Measurements from ENCODE around the gene PRR29.

PRR29 gene

DNA sequence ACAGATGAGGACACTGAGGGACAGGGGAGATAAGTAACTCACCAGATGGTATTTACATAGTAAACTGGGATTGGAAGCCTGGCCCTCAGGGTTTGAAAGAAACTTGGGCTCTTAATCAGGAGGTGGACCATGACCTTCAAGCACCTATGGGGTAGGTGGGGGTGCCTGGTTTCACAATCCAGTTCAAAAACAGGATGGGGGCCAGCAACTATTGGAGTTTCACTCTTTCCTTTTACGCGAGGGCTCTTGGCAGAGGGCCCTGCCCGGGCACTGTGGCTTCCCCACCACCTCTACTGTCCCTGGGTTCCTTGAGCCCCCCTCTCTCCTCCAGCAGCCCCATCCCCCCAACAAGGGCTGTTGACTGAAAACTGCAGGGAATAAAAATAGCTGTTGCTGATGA is 11.3 kb upstream of the PRR29 start:
- TF ChIP-seq, protein P1, sequence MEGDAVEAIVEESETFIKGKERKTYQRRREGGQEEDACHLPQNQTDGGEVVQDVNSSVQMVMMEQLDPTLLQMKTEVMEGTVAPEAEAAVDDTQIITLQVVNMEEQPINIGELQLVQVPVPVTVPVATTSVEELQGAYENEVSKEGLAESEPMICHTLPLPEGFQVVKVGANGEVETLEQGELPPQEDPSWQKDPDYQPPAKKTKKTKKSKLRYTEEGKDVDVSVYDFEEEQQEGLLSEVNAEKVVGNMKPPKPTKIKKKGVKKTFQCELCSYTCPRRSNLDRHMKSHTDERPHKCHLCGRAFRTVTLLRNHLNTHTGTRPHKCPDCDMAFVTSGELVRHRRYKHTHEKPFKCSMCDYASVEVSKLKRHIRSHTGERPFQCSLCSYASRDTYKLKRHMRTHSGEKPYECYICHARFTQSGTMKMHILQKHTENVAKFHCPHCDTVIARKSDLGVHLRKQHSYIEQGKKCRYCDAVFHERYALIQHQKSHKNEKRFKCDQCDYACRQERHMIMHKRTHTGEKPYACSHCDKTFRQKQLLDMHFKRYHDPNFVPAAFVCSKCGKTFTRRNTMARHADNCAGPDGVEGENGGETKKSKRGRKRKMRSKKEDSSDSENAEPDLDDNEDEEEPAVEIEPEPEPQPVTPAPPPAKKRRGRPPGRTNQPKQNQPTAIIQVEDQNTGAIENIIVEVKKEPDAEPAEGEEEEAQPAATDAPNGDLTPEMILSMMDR (IDR thresholded peaks at IDR 0.05; ENCODE audit: low read depth, low read length), result no peak
- TF ChIP-seq EZH2phosphoT487 (IDR thresholded peaks at IDR 0.05; ENCODE audit: low read depth), result no peak
- Histone ChIP-seq H3K4me3 (ENCODE audit: low read length) (no peak overlapping the region), H3K4me1 (ENCODE audit: low read length) (peaks cover 3% of the 10 kb centered on the region; the same call in 1 of the 2 replicates), H2AFZ (ENCODE audit: low read depth, low read length) (no peak overlapping the region), H3K4me2 (ENCODE audit: low read length) (no peak overlapping the region), H3K9ac (ENCODE audit: low read length) (no peak overlapping the region), H3K9me3 (ENCODE audit: insufficient read depth, low read length) (0 out of 2 replicates have a peak, but pooled peaks cover 4% of the 10 kb centered on the region), H3K36me3 (replicated peaks; ENCODE audit: low read depth, low read length) (no peaks in the 10 kb centered on the region), H3K27ac (ENCODE audit: low read length) (no peak overlapping the region), H4K20me1 (ENCODE audit: insufficient read depth, low read length) (no peaks in the 10 kb centered on the region), H3K27me3 (ENCODE audit: low read depth, low read length) (peaks cover 18% of the 10 kb centered on the region), H3K79me2 (ENCODE audit: low read length) (no peaks in the 10 kb centered on the region)

DNA sequence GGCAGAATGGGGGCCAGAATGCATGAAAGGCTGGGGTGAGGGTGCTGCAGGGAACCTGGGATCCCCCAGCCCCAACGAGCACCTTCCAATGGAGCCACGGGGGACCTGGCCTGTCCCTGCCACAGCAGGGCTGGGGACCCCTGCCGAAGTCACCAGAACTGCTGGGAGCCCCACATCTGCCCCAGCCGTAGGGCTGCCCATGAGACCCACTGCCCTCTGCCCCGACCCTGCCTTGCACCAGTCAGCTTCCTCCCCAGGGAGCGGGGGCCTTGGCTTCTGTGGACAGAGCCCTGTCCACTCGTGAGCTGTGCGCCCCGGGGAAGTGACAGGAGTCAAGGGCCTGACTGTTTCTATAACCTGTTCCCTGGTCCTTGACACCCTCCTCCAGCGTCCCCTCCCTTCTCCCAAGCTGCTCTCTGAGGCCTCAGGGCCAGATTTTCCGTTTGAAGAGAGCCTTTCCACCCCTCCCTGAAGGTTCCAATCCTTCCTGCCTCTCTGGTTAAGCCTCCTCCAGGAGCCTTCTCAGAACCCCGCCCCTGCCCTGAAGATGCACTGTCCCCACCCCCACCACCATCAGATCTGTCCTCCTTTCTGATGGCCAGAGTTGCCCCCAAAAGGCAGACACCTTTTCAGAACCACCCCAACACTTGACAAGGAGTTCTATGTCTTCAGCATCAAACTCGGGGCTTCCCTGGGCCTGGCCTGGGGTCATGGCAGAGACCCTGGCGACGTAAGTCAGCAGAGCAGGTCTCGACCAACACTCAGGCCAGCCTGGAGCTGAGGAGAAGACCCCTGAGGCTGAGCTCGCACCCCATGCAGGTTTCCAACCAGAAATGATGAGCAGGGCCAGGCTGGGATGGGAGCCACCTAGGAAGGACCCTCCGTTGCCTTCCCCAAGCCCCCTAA is 10.7 kb upstream of the PRR29 start:
- Histone ChIP-seq H3K36me3 (replicated peaks; ENCODE audit: low read depth, low read length) (no peaks in the 10 kb centered on the region), H3K9ac (ENCODE audit: low read length) (no peak overlapping the region), H3K4me2 (ENCODE audit: low read length) (no peak overlapping the region), H4K20me1 (ENCODE audit: insufficient read depth, low read length) (no peaks in the 10 kb centered on the region), H3K4me1 (ENCODE audit: low read length) (peaks cover 3% of the 10 kb centered on the region; the same call in 1 of the 2 replicates), H3K4me3 (ENCODE audit: low read length) (no peak overlapping the region), H3K9me3 (ENCODE audit: insufficient read depth, low read length) (no peaks in the 10 kb centered on the region), H2AFZ (ENCODE audit: low read depth, low read length) (no peak overlapping the region), H3K27me3 (ENCODE audit: low read depth, low read length) (peaks cover 24% of the 10 kb centered on the region), H3K79me2 (ENCODE audit: low read length) (no peaks in the 10 kb centered on the region), H3K27ac (ENCODE audit: low read length) (no peak overlapping the region)
- TF ChIP-seq, protein P1 (IDR thresholded peaks at IDR 0.05; ENCODE audit: low read depth, low read length), result no peak
- no peak for TF ChIP-seq EZH2phosphoT487 (IDR thresholded peaks at IDR 0.05; ENCODE audit: low read depth)

DNA sequence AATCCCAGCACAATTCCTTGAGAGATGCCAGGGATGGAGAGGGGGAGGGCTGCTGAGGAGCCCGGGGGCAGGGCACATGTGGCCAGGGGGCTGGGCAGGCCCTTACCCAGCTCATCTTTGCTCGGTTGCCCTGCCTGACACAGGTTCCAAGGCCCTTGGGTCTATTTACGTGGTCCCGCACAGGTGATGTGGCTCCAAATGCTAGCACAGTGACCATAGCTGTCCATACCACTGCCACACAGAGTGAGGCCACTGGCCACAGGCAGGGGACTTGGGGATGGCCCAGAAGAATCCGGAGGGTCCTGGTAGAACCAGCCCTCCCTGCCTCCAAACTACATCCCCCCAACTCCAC is 10.0 kb upstream of the PRR29 start:
- H2AFZ ChIP-seq (ENCODE audit: low read depth, low read length), result no peak overlapping the region
- no peak overlapping the region for H3K4me3 ChIP-seq (ENCODE audit: low read length)
- H3K4me1 ChIP-seq (ENCODE audit: low read length), result peaks cover 3% of the 10 kb centered on the region; the same call in 1 of the 2 replicates
- H3K36me3 ChIP-seq (replicated peaks; ENCODE audit: low read depth, low read length), result no peaks in the 10 kb centered on the region
- H3K27ac ChIP-seq (ENCODE audit: low read length), result no peak overlapping the region
- no peak for TF ChIP-seq EZH2phosphoT487 (IDR thresholded peaks at IDR 0.05; ENCODE audit: low read depth)
- TF ChIP-seq, protein P1 (IDR thresholded peaks at IDR 0.05; ENCODE audit: low read depth, low read length), result no peak
- no peaks in the 10 kb centered on the region for H4K20me1 ChIP-seq (ENCODE audit: insufficient read depth, low read length)
- peaks cover 28% of the 10 kb centered on the region for H3K27me3 ChIP-seq (ENCODE audit: low read depth, low read length)
- no peak overlapping the region for H3K9ac ChIP-seq (ENCODE audit: low read length)
- H3K9me3 ChIP-seq (ENCODE audit: insufficient read depth, low read length), result no peaks in the 10 kb centered on the region
- H3K79me2 ChIP-seq (ENCODE audit: low read length), result no peaks in the 10 kb centered on the region
- no peak overlapping the region for H3K4me2 ChIP-seq (ENCODE audit: low read length)

DNA sequence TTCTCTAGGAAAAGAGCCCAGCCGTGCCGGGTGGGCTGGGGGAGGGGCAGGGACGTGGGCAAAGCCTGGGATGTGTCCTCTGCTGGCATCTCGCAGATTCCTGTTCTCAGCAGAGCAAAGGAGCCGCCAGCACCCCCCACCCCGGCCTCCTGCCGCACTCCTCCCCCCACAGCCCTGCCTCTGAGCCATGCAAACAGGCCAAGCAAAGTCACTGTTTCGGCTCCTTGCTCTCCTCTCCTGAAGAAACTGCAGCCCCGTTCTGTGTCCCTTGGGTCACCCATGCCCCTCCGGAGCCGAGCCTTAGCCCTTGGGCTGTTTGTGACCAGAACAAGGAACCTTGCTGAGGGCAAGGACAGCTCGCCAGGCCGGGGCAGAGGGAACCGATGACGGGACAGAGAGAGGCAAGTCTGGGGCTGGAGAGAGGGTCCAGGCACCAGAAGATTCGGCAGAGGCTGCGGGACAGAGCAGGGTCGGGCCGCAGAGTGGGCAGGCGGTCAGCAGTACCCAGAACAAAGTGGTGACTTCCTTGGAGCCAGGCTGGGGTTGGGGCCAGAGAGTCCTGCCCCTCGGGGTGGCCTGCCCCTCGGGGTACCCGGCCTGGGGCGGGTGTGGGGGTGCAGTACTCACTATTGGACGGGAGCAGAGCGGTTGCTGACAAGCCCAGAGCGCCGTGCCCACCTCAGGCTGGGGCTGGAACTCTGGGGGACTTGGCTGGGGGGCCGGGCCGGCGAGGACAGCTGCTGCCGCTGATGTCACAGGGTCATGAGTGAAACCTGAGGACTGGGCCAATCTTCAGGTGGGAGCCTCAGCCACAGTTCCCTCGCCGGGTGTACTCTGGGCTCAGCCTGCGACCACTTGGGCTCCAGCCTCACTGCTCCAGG is 9.2 kb upstream of the PRR29 start:
- Histone ChIP-seq H3K9ac (ENCODE audit: low read length) (no peak overlapping the region), H4K20me1 (ENCODE audit: insufficient read depth, low read length) (no peaks in the 10 kb centered on the region), H3K4me1 (ENCODE audit: low read length) (peaks cover 3% of the 10 kb centered on the region; the same call in 1 of the 2 replicates), H3K36me3 (replicated peaks; ENCODE audit: low read depth, low read length) (no peaks in the 10 kb centered on the region), H3K4me2 (ENCODE audit: low read length) (no peak overlapping the region), H3K27ac (ENCODE audit: low read length) (no peak overlapping the region), H3K4me3 (ENCODE audit: low read length) (no peak overlapping the region), H3K79me2 (ENCODE audit: low read length) (no peaks in the 10 kb centered on the region), H3K9me3 (ENCODE audit: insufficient read depth, low read length) (no peaks in the 10 kb centered on the region), H3K27me3 (ENCODE audit: low read depth, low read length) (peaks cover 34% of the 10 kb centered on the region), H2AFZ (ENCODE audit: low read depth, low read length) (no peak overlapping the region)
- TF ChIP-seq, protein P1 (IDR thresholded peaks at IDR 0.05; ENCODE audit: low read depth, low read length), result no peak
- TF ChIP-seq EZH2phosphoT487 (IDR thresholded peaks at IDR 0.05; ENCODE audit: low read depth), result no peak
